IMR-90 (cell line): Measurements from ENCODE around the gene REC114. TPM values are rescaled to one million over a fixed set of nuclear protein-coding genes. Genes with fewer than 3 reads are reported as not detected.

Source experiments
- ATAC-seq: fragments of 200-7000 bp; cut with Tn5 transposase; 2 replicates; pipeline ENCODE4 v1.9.1; 2020; ENCODE audit warnings: low read depth, mild to moderate bottlenecking, moderate library complexity
- BruUV-seq: library from RNA; stranded (reverse); fragments of 400-500 nt; replicated peaks from 2 replicates; lab custom pipeline; 2021; lab: Mats Ljungman, UMichigan
- CTCF ChIA-PET: fragments of 300-600 bp; formaldehyde crosslinking; extraction: SDS; loops from one replicate; lab custom pipeline; 2021; ENCODE audit warnings: antibody characterized with exemption; lab: Yijun Ruan, JAX
- POLR2A ChIA-PET: fragments of 300-600 bp; sonication (Branson Sonifier 250); formaldehyde crosslinking; loops from one replicate; lab custom pipeline; 2022; ENCODE audit warnings: antibody characterized with exemption; ENCODE audit not compliant: unreplicated experiment; lab: Charles Lee
- DNase-seq: peaks from one replicate; pipeline ENCODE4 v3.0.0; 2013
- H2AFZ ChIP-seq: replicated peaks from 2 replicates; pipeline ENCODE3; 2013; ENCODE audit warnings: low read length, mild to moderate bottlenecking; ENCODE audit not compliant: poor library complexity
- H2AK5ac ChIP-seq: 2 replicates; pipeline ENCODE4 v1.6.1; 2013; ENCODE audit warnings: low read depth, low read length, inconsistent platforms
- H2AK9ac ChIP-seq: replicated peaks from 2 replicates; pipeline ENCODE3; 2013; ENCODE audit warnings: mild to moderate bottlenecking, low read depth, low read length, moderate library complexity; ENCODE audit not compliant: poor library complexity
- H2BK120ac ChIP-seq: 2 replicates; pipeline ENCODE4 v1.6.1; 2013; ENCODE audit warnings: low read depth, low read length, inconsistent platforms
- H2BK15ac ChIP-seq: 3 replicates; pipeline ENCODE4 v1.6.1; 2013; ENCODE audit warnings: low read depth, low read length, inconsistent platforms
- H2BK20ac ChIP-seq: 2 replicates; pipeline ENCODE4 v1.6.1; 2013; ENCODE audit warnings: low read depth, mild to moderate bottlenecking, inconsistent platforms, low read length, moderate library complexity
- H2BK5ac ChIP-seq: 2 replicates; pipeline ENCODE4 v1.6.1; 2013; ENCODE audit warnings: mild to moderate bottlenecking, low read depth, low read length, inconsistent platforms; ENCODE audit not compliant: poor library complexity, severe bottlenecking
- H3K14ac ChIP-seq: replicated peaks from 2 replicates; pipeline ENCODE4 v1.6.1; 2013; ENCODE audit warnings: low read depth, low read length, inconsistent platforms
- H3K18ac ChIP-seq: 2 replicates; pipeline ENCODE4 v1.6.1; 2013; ENCODE audit warnings: low read depth, low read length, control low read depth
- H3K23ac ChIP-seq: 2 replicates; pipeline ENCODE4 v1.6.1; 2013; ENCODE audit warnings: low read depth, low read length, inconsistent platforms
- H3K27ac ChIP-seq: 2 replicates; pipeline ENCODE4 v1.5.1; 2013; ENCODE audit warnings: mild to moderate bottlenecking, control low read depth, low read length; ENCODE audit not compliant: insufficient read depth
- H3K27me3 ChIP-seq: 2 replicates; pipeline ENCODE4 v1.6.1; 2013; ENCODE audit warnings: low read length; ENCODE audit not compliant: control insufficient read depth, insufficient read depth
- H3K36me3 ChIP-seq: 2 replicates; pipeline ENCODE4 v1.6.1; 2013; ENCODE audit warnings: low read length, mixed read lengths; ENCODE audit not compliant: control insufficient read depth, insufficient read depth
- H3K4ac ChIP-seq: 2 replicates; pipeline ENCODE4 v1.6.1; 2013; ENCODE audit warnings: low read depth, low read length, inconsistent platforms
- H3K4me1 ChIP-seq: 2 replicates; pipeline ENCODE4 v1.6.1; 2013; ENCODE audit warnings: low read length, mixed read lengths; ENCODE audit not compliant: control insufficient read depth, insufficient read depth
- H3K4me2 ChIP-seq: 2 replicates; pipeline ENCODE4 v1.6.1; 2013; ENCODE audit warnings: low read depth, mild to moderate bottlenecking, control low read depth, low read length, moderate library complexity
- H3K4me3 ChIP-seq: 2 replicates; pipeline ENCODE4 v1.5.1; 2013; ENCODE audit warnings: low read depth, mild to moderate bottlenecking, control low read depth, low read length, moderate library complexity; ENCODE audit not compliant: insufficient read depth
- H3K56ac ChIP-seq: 2 replicates; pipeline ENCODE4 v1.6.1; 2013; ENCODE audit warnings: low read length, inconsistent platforms; ENCODE audit not compliant: insufficient read depth; ENCODE audit errors: extremely low read depth
- H3K79me1 ChIP-seq, 2 experiments: 2 replicates each; pipeline ENCODE4 v1.6.1; 2013; ENCODE audit warnings: low read length in 2 of 2, inconsistent platforms in 1 of 2, low read depth in 1 of 2
- H3K9ac ChIP-seq: 2 replicates; pipeline ENCODE4 v1.6.1; 2013; ENCODE audit warnings: low read depth, low read length, control low read depth
- H3K9me1 ChIP-seq: 2 replicates; pipeline ENCODE4 v1.6.1; 2013; ENCODE audit warnings: low read length, inconsistent platforms; ENCODE audit not compliant: insufficient read depth
- H3K9me3 ChIP-seq: 2 replicates; pipeline ENCODE4 v1.6.1; 2013; ENCODE audit warnings: low read length; ENCODE audit not compliant: control insufficient read depth, insufficient read depth
- H4K20me1 ChIP-seq: 2 replicates; pipeline ENCODE4 v1.6.1; 2013; ENCODE audit warnings: low read length, inconsistent platforms; ENCODE audit not compliant: insufficient read depth
- H4K5ac ChIP-seq: 2 replicates; pipeline ENCODE4 v1.6.1; 2013; ENCODE audit warnings: mild to moderate bottlenecking, low read depth, low read length, control low read depth
- H4K8ac ChIP-seq, 2 experiments: 2 replicates each; pipeline ENCODE4 v1.6.1; 2013; ENCODE audit warnings: low read depth in 2 of 2, low read length in 2 of 2, control low read depth in 1 of 2, inconsistent platforms in 1 of 2
- H4K91ac ChIP-seq: 2 replicates; pipeline ENCODE4 v1.6.1; 2013; ENCODE audit warnings: low read depth, low read length, inconsistent platforms; ENCODE audit not compliant: insufficient read depth
- RAD21 ChIP-seq: IDR thresholded peaks from 2 replicates; pipeline ENCODE4 v1.6.1; 2012; ENCODE audit warnings: low read length, improper control_type of control experiment
- WGBS, 2 experiments: methylation state at CpG; one replicate each; pipeline versions ENCODE4 v1.1.5 to v1.1.7; 2013; ENCODE audit warnings: missing lambda C conversion rate in 2 of 2; ENCODE audit not compliant: insufficient read length in 1 of 2; ENCODE audit errors: extremely low coverage in 2 of 2; 5-methylcytosine and 5-hydroxymethylcytosine counted together
- dilution Hi-C: fragments of 300-500 bp; cut with HindIII; formaldehyde crosslinking; loops from one replicate; pipeline ENCODE4 v1.14.3; 2018; ENCODE audit warnings: low sequenced_read_pairs; ENCODE audit not compliant: unreplicated experiment
- in situ Hi-C: fragments of 300-500 bp; cut with MboI; formaldehyde crosslinking; loops from 3 replicates; pipeline ENCODE4 v1.14.3; 2019; ENCODE audit warnings: low sequenced_read_pairs, inconsistent platforms, mixed read lengths
- intact Hi-C: fragments of 100-400 bp; cut with micrococcal nuclease; formaldehyde crosslinking; loops from 2 replicates; pipeline ENCODE4 v1.10.0; 2022
- polyA plus RNA-seq, 3 experiments: library from polyadenylated mRNA; depleted of rRNA; stranded (reverse); fragments of >200 nt; gene quantifications; 2 replicates each; pipeline ENCODE4 v1.2.3, GENCODE V29; 2012; ENCODE audit warnings: low replicate concordance in 1 of 3
- total RNA-seq: library from RNA; depleted of rRNA; stranded (reverse); fragments of >200 nt; gene quantifications from 2 replicates; pipeline ENCODE4 v1.2.3, GENCODE V29; 2012

REC114 gene
- total and polyA plus RNA-seq, 2 of the 4 experiments (the other 2 are of a cell fraction), result not detected

GRCh38 chr15:73568564-73569280 is 125.8 kb downstream of the REC114 start:
- no peak overlapping the region for H2AFZ ChIP-seq
- H4K5ac ChIP-seq, result no peak overlapping the region
- no peak overlapping the region for H2AK9ac ChIP-seq
- peaks cover 5% of the 10 kb centered on the region; the same call in 1 of the 2 replicates for H3K9me1 ChIP-seq
- H3K4ac ChIP-seq, result no peak overlapping the region
- peaks cover 47% of the 10 kb centered on the region for H3K36me3 ChIP-seq
- dilution Hi-C loops, result no loop called here
- H3K14ac ChIP-seq, result no peak overlapping the region
- intact Hi-C loops, result no loop called here
- H3K4me3 ChIP-seq, result no peak overlapping the region
- H3K4me1 ChIP-seq, result peaks cover 14% of the 10 kb centered on the region
- H2BK15ac ChIP-seq, result no peak overlapping the region
- WGBS, 2 experiments, result no CpG with 5 or more reads among the region's 7 CpGs
- CTCF ChIA-PET, result interaction anchor here (0.8 kb wide), 1 partner anchor 108 kb away, joined by 3 read pairs; no protein-coding TSS in a partner anchor
- no peak for ATAC-seq
- H3K4me2 ChIP-seq, result no peak overlapping the region
- POLR2A ChIA-PET, result no interaction called here
- no peak overlapping the region for H2BK5ac ChIP-seq
- H3K27me3 ChIP-seq, result no peaks in the 10 kb centered on the region
- H3K9me3 ChIP-seq, result no peaks in the 10 kb centered on the region
- no peak overlapping the region for H2BK120ac ChIP-seq
- DNase-seq, result no peak
- H4K8ac ChIP-seq, result no peak overlapping the region
- peaks cover 20 to 57% of the 10 kb centered on the region in 2 experiments for H3K79me1 ChIP-seq
- H4K91ac ChIP-seq, result no peak overlapping the region
- H4K20me1 ChIP-seq, result peaks cover 29% of the 10 kb centered on the region
- no peak overlapping the region for H2AK5ac ChIP-seq
- in situ Hi-C loops, result no loop called here
- H3K56ac ChIP-seq, result no peak overlapping the region
- no peak overlapping the region for H3K9ac ChIP-seq
- no peak for TF ChIP-seq RAD21
- no peak overlapping the region for H2BK20ac ChIP-seq
- no peak overlapping the region for H3K18ac ChIP-seq
- H3K27ac ChIP-seq, result no peak overlapping the region
- H3K23ac ChIP-seq, result no peak overlapping the region
- no TSS peak for BruUV-seq
